Measurements from ENCODE around the gene HSD17B14. TPM values are rescaled to one million over a fixed set of nuclear protein-coding genes. Genes with fewer than 3 reads are reported as not detected.
A peak's percentile ranks its signal among the peaks of the same experiment; 100 is the strongest.

Gene HSD17B14
- total and polyA plus RNA-seq, 9 of the 15 experiments (the other 6 are each of a cell fraction or from before 2014, with no cell fraction given): 0.16 TPM; not detected in 8

- peak; percentile 96 for TF ChIP-seq ETS1 (conservative IDR thresholded peaks at IDR 0.05; ENCODE audit: control insufficient read depth, low read depth, low read length)
- TF ChIP-seq ZNF696 (CRISPR knock-in tag; conservative IDR thresholded peaks at IDR 0.05): no peak
- peak; percentile 56; the same call in 1 of the 2 replicates for TF ChIP-seq CREM (IDR thresholded peaks at IDR 0.05; ENCODE audit: low read depth)
- TF ChIP-seq NCOR1 (IDR thresholded peaks at IDR 0.05): no peak
- no peak for TF ChIP-seq CXXC5 (CRISPR knock-in tag; IDR thresholded peaks at IDR 0.05)
- no peak for TF ChIP-seq CTCFL (IDR thresholded peaks at IDR 0.05; ENCODE audit: borderline replicate concordance, insufficient read depth, low read depth, low read length, poor library complexity, severe bottlenecking)
- no peak for TF ChIP-seq GABPA (tag; conservative IDR thresholded peaks at IDR 0.05; ENCODE audit: low read depth)
- peak; percentile 60; the same call in 1 of the 2 replicates for TF ChIP-seq MBD2 (IDR thresholded peaks at IDR 0.05; ENCODE audit: borderline replicate concordance, low read depth)
- no peak for TF ChIP-seq CREB5 (CRISPR knock-in tag; IDR thresholded peaks at IDR 0.05)
- no peak for TF ChIP-seq NCOA6 (IDR thresholded peaks at IDR 0.05)
- TF ChIP-seq MTF1 (CRISPR knock-in tag; IDR thresholded peaks at IDR 0.05; ENCODE audit: borderline replicate concordance): no peak
- TF ChIP-seq SLC30A9 (CRISPR knock-in tag; IDR thresholded peaks at IDR 0.05): no peak
- no peak for TF ChIP-seq ZNF79 (CRISPR knock-in tag; IDR thresholded peaks at IDR 0.05; ENCODE audit: low read depth)
- TF ChIP-seq HCFC1 (IDR thresholded peaks at IDR 0.05; ENCODE audit: low read depth, low read length): peak; percentile 98
- no peak for TF ChIP-seq POU5F1 (IDR thresholded peaks at IDR 0.05; ENCODE audit: borderline replicate concordance, low read depth, low read length, partially characterized antibody)
- no peak for TF ChIP-seq KDM4B (IDR thresholded peaks at IDR 0.05; ENCODE audit: borderline replicate concordance in 2 of 2, low read depth in 1 of 2)
- no peak for TF ChIP-seq NEUROD1 (IDR thresholded peaks at IDR 0.05; ENCODE audit: borderline replicate concordance, low read depth, low read length, partially characterized antibody)
- no peak for TF ChIP-seq ATF7 (IDR thresholded peaks at IDR 0.05)
- TF ChIP-seq ZNF644 (tag; IDR thresholded peaks at IDR 0.05; ENCODE audit: low read depth): peak; percentile 28; the same call in 1 of the 2 replicates
- TF ChIP-seq SIX5 (IDR thresholded peaks at IDR 0.05; ENCODE audit: borderline replicate concordance in 1 of 2, insufficient read depth in 1 of 2, low read depth in 1 of 2, low read length in 2 of 2): peak; percentile 98
- no peak for TF ChIP-seq KLF6 (CRISPR knock-in tag; IDR thresholded peaks at IDR 0.05; ENCODE audit: borderline replicate concordance)
- TF ChIP-seq ZBTB8A (IDR thresholded peaks at IDR 0.05; ENCODE audit: partially characterized antibody): no peak
- TF ChIP-seq NR2C1 (IDR thresholded peaks at IDR 0.05): peak; percentile 26; the same call in 1 of the 2 replicates
- no peak; the same call in 1 of the 2 replicates for TF ChIP-seq NR2C1 (tag; IDR thresholded peaks at IDR 0.05)
- no peak for TF ChIP-seq POLR2AphosphoS5 (IDR thresholded peaks at IDR 0.05; ENCODE audit: control insufficient read depth, insufficient read depth, low read depth, low read length)
Measured at GRCh38 chr19:48806518-48806817, 29.8 kb downstream of the HSD17B14 start (continued).

All from K562 (cell line).